Measurements from ENCODE around the gene FHL2.
A peak's percentile ranks its signal among the peaks of the same experiment; 100 is the strongest.

The FHL2 gene

DNA sequence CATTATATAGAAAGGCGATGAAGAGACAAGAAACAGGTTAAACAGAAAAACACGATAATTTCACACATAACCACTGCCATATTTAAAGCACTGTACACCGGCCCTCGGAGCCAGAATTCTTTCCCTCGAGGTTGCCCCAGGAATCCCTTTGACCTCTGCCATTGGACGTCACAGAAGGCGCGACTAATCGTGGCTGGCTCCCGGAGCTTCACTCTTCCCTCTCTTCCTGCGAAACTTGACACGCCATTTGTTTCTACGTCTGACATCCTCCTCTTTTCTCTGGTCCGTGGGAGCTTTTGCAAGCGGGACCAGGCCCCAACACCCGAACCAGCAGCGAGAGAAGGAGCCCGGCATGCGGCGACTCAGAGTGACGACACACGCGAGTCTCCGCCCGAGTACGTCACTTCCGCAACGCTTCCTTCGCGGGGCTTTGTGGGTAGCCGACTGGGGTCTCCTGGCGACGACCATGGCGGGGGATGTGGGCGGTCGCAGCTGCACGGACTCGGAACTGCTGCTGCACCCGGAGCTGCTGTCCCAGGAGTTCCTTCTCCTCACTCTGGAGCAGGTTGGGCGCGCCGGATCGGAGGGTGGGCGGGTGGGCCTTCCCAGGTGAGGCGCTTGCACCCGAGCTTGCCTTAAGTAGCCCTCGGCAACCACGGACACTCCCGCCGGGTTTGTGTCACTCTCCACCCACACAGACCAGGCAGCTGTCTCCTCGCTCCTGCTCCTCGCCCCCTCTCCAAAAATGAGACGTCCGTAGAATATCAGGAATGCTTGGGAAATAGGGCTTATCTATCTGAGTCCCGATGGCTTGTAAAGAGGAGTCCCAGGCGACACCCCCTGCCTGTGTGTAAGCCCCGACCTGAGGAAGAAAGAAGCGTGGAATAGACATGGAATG is 61.5 kb downstream of the FHL2 start, which contains the start of gene C2orf49:
Gene C2orf49, plus strand, starts transcription at position 419 of the 898 bp plus-strand sequence. Its CDS starts 48 bp downstream, at position 467.
- DNase-seq (ENCODE audit: low spot score) = peak; percentile 85
- TF ChIP-seq, protein P1, sequence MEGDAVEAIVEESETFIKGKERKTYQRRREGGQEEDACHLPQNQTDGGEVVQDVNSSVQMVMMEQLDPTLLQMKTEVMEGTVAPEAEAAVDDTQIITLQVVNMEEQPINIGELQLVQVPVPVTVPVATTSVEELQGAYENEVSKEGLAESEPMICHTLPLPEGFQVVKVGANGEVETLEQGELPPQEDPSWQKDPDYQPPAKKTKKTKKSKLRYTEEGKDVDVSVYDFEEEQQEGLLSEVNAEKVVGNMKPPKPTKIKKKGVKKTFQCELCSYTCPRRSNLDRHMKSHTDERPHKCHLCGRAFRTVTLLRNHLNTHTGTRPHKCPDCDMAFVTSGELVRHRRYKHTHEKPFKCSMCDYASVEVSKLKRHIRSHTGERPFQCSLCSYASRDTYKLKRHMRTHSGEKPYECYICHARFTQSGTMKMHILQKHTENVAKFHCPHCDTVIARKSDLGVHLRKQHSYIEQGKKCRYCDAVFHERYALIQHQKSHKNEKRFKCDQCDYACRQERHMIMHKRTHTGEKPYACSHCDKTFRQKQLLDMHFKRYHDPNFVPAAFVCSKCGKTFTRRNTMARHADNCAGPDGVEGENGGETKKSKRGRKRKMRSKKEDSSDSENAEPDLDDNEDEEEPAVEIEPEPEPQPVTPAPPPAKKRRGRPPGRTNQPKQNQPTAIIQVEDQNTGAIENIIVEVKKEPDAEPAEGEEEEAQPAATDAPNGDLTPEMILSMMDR (IDR thresholded peaks at IDR 0.05; ENCODE audit: extremely low read depth, missing control alignments) = no peak

DNA sequence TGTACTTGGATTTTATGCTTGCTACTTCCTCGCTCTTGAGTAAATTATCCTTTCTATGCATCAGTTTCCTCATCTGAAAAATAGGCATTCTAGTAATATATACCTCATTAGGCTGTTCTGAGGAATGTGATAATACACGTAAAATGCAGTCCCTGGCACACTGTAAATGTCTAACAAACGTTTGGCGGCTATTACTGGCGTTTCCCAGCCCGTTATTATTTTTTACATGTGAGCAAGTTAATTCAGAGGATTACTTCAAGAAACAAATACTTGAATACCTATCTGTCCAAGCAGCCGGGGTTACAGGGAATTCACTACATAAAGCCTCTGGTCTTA is 62.1 kb downstream of the FHL2 start:
- TF ChIP-seq, protein P1 (IDR thresholded peaks at IDR 0.05; ENCODE audit: extremely low read depth, missing control alignments) = no peak
- no peak for DNase-seq (ENCODE audit: low spot score)

DNA sequence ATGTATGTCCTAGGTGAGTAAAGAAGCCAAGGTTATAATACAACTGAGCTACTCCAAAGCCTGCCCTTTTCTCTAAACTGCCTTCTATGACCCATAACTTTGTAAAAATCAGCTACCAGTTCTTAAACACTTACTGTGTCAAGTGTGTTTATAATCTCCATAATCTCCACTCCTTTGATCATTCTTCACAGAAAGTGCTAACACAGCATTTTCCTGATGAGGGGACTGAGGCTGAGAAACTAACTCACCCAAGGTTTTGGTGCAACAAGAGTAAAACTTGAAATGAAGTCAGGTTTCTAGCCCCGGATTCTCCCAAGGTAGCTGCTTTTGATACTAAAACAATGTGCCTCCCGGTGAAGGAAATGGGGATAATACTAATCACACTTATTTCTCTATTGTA is 63.4 kb downstream of the FHL2 start:
- DNase-seq (ENCODE audit: low spot score) = no peak
- TF ChIP-seq, protein P1 (IDR thresholded peaks at IDR 0.05; ENCODE audit: extremely low read depth, missing control alignments) = no peak

DNA sequence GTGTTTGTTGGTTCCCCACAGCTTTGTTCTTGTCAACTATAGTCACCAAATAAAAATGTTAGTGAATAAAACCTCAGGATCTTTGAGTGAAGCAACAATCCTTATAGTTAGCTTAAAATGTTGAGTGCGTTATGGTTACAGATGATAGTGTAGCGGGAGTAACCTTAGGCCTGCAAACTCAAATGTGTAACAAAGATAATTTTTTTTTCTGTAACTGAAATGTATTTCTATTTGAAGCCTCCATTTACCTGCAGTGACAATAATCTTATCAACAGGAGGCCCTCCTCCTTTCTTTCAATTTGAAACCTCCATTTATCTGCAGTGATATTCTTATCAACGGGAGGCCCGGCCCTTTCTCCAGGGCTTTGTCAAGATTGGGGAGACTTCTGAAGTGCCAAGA is 64.6 kb downstream of the FHL2 start:
- TF ChIP-seq, protein P1 (IDR thresholded peaks at IDR 0.05; ENCODE audit: extremely low read depth, missing control alignments) = no peak

DNA sequence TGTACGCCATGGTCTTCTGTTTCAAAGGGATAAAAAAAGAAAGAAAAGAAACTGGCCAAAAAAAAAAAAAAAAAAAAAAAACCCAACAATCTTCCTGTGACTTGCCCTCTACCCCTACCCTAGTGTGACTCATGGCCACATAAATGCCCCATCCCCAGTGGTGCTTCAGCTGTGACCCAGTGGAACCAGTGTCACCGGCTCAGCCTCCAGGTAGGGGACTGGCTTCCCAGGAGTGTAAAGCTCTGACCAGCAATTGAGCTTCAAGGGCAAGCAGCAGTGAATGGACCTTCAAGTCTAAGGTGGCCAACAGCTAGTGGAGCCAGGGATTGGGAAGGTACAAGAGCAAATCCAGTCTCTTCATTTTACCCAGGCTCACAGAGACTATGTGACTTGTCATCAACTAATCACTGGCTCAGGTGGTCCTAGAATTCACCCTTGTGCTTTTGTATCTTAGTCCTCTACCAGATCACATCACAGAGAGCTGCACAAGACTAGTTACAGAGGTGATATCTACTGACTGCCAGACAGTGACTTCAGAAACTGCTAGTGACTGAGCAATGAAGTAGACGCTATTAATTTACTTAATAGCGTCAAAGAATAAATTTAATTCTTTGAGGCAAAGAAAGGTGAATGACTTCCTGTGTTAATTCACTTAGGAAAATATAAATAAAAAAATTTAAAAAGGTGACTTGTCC is 68.0 kb downstream of the FHL2 start:
- TF ChIP-seq, protein P1 (IDR thresholded peaks at IDR 0.05; ENCODE audit: extremely low read depth, missing control alignments) = no peak
- DNase-seq (ENCODE audit: low spot score) = no peak

More for the DNA sequence above, 64.6 kb downstream of the FHL2 start:
- no peak for DNase-seq (ENCODE audit: low spot score)

DNA sequence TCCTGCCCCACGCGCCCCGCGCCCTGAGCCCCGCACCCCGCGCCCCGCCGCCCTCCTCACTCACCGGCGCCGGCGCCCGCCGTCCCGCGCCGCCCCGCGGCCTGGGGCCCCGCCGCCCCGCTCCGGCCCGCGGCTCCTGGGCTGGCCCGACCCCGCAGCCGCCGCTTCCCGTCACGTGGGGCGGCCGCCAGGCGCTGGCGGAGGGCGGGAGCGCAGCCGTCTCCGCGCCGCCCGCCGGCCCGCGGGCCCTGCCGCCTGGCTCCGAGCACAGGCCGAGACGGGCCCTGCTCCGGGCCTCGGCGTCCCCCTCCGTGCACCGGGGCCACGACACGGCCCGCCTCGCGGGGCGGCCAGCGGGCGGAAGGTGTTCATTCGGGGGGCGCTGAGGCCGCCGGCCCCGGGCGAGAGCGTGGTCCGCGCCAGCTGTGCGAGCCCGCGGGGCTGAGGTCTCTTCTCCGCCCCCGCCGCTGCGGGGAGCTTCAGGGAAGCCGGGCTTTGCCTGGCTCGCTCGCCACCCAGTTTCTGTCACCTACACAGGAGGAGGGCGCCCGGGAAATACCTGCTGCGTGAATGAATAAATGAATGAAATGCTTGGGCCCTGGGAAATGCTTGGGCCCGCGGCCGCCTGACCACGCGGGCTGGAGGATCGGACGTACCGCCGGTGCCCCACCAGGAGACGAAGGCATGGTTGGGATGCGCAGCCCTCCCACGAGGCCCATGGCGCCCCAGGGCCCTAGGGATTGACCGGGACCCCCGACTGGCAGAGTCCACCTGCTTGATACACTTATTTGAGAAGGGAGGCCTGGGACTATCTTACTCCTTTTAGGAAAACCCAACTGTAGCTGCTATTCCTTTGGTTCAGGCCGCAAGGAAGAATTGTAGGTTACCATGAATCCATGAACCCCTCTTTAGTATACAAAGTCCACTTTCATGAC is 69.0 kb downstream of the FHL2 start, which contains the start of gene TGFBRAP1:
Gene TGFBRAP1, minus strand, starts transcription at position 175 of the 935 bp plus-strand sequence. CDS start 21,434 bp downstream, outside the sequence.
- TF ChIP-seq, protein P1 (IDR thresholded peaks at IDR 0.05; ENCODE audit: extremely low read depth, missing control alignments) = no peak
- peak; percentile 90 for DNase-seq (ENCODE audit: low spot score)
